ENCODE results near the gene NCKAP5. TPM values are rescaled to one million over a fixed set of nuclear protein-coding genes. Genes with fewer than 3 reads are reported as not detected.

NCKAP5 gene
- total and polyA plus RNA-seq, 2 of the 13 experiments (the other 11 are each of a cell fraction or from before 2014, with no cell fraction given): 0.01 TPM; not detected in 1

- H3K9me3 ChIP-seq (ENCODE audit: low read length): peaks cover 61% of the 10 kb centered on the region
- H3K27ac ChIP-seq (ENCODE audit: extremely low read length, insufficient read depth, low read length): no peak overlapping the region
- H3K9ac ChIP-seq (ENCODE audit: insufficient read depth, low read depth, low read length): no peak overlapping the region
- H3K36me3 ChIP-seq (replicated peaks in 1 of 2; ENCODE audit: control insufficient read depth in 1 of 2, insufficient read depth in 2 of 2, low read length in 2 of 2): no peaks in the 10 kb centered on the region
- in situ Hi-C loops (cut with HindIII; ENCODE audit: extremely low pct_ligation_motif_present, low pct_unique_long_range_greater_than_20kb): no loop called here
- H3K4me2 ChIP-seq (ENCODE audit: low read depth, low read length): no peak overlapping the region
- no peaks in the 10 kb centered on the region for H3K27me3 ChIP-seq (ENCODE audit: control insufficient read depth in 1 of 2, insufficient read depth in 2 of 2, low read length in 2 of 2)
- H2AFZ ChIP-seq (ENCODE audit: low read length): no peak overlapping the region
- DNase-seq (ENCODE audit: low spot score) (no peak), FAIRE-seq (no peak), ATAC-seq (no peak)
- no peaks in the 10 kb centered on the region for H3K79me2 ChIP-seq (ENCODE audit: insufficient read depth, low read length)
- POLR2A ChIA-PET: no interaction called here
- H3K4me1 ChIP-seq (ENCODE audit: insufficient read depth, low read length): no peaks in the 10 kb centered on the region
- 25% methylated on average over 4 of the region's 4 CpGs for WGBS (ENCODE audit: low lambda C conversion rate)
- BruUV-seq (replicated peaks): no TSS peak
- no peak overlapping the region for H3K4me3 ChIP-seq (replicated peaks in 1 of 3; ENCODE audit: insufficient read depth in 1 of 3, low read depth in 2 of 3, low read length in 3 of 3)
- CTCF ChIA-PET (ENCODE audit: low intra/inter-chr PET ratio, low total read pairs): no interaction called here
- intact Hi-C loops (cut with micrococcal nuclease; ENCODE audit: unreplicated experiment): no loop called here
- H4K20me1 ChIP-seq (ENCODE audit: insufficient read depth, low read length): no peaks in the 10 kb centered on the region
- TF ChIP-seq JUNB (CRISPR knock-in tag; IDR thresholded peaks at IDR 0.05; ENCODE audit: borderline replicate concordance): no peak
- no peak for TF ChIP-seq SNRNP70 (IDR thresholded peaks at IDR 0.05; ENCODE audit: low read depth, low read length)
- no peak for TF ChIP-seq HHEX (CRISPR knock-in tag; IDR thresholded peaks at IDR 0.05)
- no peak for TF ChIP-seq ZFP36L1 (CRISPR knock-in tag; IDR thresholded peaks at IDR 0.05)
- no peak for TF ChIP-seq TSC22D2 (CRISPR knock-in tag; IDR thresholded peaks at IDR 0.05; ENCODE audit: borderline replicate concordance)
- no peak for TF ChIP-seq SPEN (CRISPR knock-in tag; IDR thresholded peaks at IDR 0.05; ENCODE audit: low read depth)
- TF ChIP-seq ZNF407 (CRISPR knock-in tag; IDR thresholded peaks at IDR 0.05; ENCODE audit: not compliant biosample characterization): no peak
- TF ChIP-seq ZNF362 (CRISPR knock-in tag; IDR thresholded peaks at IDR 0.05; ENCODE audit: borderline replicate concordance): no peak
- TF ChIP-seq KMT2A (CRISPR knock-in tag; IDR thresholded peaks at IDR 0.05): no peak
- no peak for TF ChIP-seq ARNTL (CRISPR knock-in tag; IDR thresholded peaks at IDR 0.05)
- TF ChIP-seq ZNF224 (CRISPR knock-in tag; IDR thresholded peaks at IDR 0.05): no peak
- TF ChIP-seq ZNF772 (CRISPR knock-in tag; IDR thresholded peaks at IDR 0.05): no peak
- no peak for TF ChIP-seq ZNF800 (CRISPR knock-in tag; IDR thresholded peaks at IDR 0.05)
- no peak for TF ChIP-seq MED13 (CRISPR knock-in tag; IDR thresholded peaks at IDR 0.05)
- TF ChIP-seq HNRNPLL (IDR thresholded peaks at IDR 0.05; ENCODE audit: low read depth, low read length, poor library complexity, severe bottlenecking): no peak
These were observed 523.7 kb downstream of the NCKAP5 start for GRCh38 chr2:133044556-133044955.

All from HepG2 (cell line).